SKM-1 treated with dmso at 0.1 percent for 144 hours (cell line): ENCODE data around the gene CEP152.

ENCODE experiments used
- DNase-seq: peaks from one replicate; lab custom pipeline; 2025; ENCODE audit not compliant: unreplicated experiment; lab: John Stamatoyannopoulos, UW

Gene CEP152

DNA sequence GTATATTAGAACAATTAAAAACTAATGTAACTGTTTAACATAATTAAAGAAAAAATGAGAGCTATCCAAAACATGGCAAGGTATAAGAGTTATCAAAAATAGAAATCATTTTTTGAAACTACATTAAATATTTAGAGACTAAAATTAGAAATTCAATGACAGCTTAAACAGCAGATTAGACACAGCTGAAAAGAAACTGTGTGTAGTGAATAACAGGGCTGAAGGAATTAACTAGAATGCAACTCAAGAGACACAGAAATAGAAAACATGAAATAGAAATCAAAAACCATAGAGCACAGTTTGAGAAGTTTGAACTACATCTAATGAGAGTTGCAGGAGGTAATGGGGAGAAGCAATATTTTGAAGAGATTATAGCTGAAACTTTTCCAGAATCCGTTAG is 105.5 kb downstream of the CEP152 start:
- DNase-seq, result no peak

DNA sequence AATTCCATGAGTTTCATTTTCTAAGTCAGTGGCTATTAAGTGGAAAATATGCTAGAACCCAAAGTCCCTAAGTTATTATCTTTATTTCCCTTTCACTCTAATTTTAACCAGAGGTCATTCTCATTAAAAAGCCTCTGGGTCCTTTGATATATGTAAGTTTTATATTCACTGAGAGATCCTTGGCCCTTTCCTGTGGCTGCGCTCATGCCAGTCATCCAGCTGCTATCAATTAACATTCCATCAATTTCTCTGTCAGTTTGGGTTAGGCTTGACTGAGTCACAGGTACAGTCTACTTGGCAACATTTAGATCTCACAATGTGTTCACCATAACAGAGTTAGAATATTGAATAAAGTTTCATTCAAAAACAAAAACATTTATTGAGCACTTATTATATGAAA is 107.3 kb downstream of the CEP152 start:
- DNase-seq, result no peak

DNA sequence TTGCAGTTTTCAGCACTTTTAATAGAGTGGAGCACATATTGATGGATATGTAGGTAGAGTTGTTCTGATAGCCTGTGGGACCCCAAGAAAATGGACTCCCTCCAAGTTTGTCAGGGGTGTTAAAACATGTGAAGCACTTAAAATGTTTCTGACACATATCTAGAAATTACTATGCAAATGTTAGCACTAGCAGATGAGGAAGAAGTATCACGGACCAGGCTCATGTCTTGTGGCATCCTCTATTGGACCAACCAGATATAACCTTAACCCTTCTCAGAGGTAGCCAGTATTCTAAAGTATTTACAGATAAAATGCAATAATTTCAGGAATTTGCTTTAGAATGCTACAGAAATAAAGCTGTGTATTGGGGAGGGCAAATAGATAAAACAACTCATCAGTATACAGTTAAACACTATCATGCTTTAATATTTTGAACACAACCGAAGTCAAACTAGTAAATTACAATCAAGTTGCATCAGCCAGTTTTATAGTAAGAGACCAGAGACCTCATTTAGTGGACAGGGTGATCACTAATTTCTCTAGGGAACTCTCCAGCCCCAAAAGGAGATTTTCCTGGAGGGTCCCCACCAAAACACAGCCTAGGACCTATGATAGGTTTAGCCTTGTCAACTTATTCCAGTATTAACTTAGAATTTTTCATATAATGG is 108.2 kb downstream of the CEP152 start:
- no peak for DNase-seq

DNA sequence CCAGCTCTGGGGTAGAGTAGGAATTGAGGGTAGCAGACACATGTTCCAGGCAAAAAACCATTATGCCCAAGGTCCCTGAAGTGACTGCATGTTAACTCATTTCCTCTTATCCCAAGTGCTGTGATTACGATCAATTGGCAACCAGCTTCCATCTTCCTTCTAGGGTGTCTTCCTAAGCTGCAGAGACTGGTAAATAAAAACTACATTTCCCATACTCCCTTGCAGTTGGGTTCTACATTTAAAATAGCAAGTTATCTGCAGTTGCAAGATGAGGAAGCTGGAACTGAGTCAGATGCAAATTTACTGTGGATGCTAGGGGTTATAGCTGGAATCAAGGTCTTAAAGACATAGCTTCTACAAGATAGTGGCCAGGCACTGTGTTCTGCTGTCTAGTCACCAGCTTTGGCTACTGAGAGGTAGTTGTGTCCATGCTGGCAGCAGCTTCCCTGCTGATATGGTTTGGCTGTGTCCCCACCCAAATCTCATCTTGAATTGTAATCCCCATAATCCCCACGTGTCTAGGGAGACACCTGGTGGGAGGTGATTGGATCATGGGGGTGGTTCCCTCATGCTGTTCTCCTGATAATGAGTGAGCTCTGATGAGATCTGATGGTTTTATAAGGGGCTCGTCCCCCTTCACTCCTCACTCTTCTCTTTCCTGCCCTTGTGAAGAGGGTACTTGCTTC is 114.1 kb downstream of the CEP152 start:
- DNase-seq, result no peak

DNA sequence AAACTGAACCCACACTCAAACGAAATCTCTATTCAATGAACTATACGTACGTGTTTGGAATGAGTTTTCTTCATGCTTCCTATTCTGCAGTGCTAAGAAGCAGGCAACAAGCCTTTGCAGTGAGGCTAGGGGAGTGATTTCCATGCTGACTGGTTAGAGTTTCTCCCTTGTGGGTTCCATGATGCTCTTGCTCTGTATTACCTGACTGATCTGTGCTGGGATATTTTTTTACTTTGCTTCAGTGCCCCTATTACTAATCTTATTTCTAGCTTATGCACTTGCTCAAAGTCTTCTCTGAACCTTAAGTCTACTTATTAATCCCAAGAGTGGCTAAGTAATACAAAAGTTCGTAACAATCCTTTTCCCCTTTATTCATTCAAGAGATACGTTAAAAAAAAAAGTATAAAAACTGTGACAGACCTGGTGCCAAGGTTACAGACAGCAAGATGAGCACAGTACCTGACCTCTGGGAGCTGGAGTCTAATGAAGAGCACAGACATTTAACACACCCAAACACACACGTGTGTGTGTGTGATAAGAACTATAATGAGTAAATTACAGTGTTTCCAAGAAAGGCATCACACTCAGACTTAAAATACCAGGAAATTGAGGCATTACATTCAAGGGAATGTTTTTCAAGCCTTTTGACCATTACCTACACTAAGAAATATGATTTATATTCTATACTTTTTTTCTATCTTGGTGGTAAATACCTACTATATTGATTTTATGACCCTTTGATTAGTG is 114.9 kb downstream of the CEP152 start:
- no peak for DNase-seq

DNA sequence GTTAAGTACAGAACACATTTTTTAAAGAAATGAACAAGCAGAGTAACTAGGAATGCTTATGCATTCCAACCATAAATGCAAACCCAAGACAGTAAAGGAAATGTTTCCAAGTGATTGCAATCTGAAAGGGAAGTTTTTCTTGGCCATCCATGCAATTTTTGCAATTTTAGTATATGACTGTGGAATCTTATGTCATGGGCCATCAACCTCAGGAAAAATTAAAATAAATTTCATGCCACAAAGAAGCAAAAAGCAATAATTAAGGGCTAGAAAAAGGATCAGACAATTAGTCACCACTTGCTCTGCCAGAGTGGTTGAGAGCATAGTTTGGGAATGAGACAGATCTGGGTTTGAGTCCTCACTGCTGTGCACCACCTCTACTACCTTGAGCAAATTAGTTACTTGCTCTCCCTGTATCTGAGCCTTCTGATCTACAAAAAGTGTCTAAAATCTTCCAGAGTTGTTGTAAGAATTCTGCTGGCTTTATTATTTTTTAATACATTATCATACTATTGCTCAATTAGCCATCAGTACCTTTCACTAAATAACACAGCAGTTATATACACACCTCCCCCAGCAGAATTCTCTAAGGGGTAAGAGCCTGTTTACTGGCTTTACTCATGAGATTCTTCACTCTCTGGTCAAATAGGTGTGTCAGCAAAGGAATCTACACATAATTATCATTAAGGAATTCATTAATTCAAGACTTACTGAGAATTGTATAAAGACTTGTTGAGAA is 115.6 kb downstream of the CEP152 start:
- DNase-seq, result no peak

DNA sequence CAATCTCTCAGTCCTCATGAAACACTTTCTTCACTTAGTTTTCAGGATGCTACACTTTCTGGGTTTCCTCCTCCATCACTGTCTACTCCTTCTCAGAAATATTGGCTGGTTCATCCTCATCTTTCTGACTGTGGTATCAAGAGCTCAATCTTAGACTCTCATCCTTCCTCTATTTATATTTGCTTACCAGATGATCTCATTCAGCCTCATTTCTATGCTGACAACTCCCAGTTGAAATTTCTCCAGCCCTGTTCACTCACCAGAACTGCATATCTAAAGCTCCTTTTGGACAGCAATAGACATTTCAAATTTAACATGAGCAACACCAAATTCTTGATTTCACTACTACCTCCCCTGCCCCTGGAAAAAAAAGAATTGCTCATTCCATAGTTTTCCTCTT is 117.4 kb downstream of the CEP152 start:
- DNase-seq, result no peak

DNA sequence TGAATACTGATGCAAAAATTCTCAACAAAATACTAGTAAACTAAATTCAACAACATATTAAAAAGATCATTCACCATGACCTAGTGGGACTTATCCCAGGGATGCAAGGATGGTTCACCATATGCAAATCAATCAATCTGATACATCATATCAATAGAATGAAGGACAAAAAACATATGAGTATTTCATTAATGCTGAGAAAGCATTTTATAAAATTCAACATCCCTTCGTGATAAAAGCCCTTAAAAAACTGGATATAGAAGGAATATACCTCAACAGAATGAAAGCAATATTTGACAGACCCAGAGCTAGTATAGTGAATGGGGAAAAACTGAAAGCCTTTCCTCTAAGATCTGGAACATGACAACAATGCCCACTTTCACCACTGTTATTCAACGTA is 122.4 kb downstream of the CEP152 start:
- no peak for DNase-seq
